Endothelial cell of umbilical vein (primary cell): Measurements from ENCODE around the gene MEOX2. TPM values are rescaled to one million over a fixed set of nuclear protein-coding genes. Genes with fewer than 3 reads are reported as not detected.
A peak's percentile ranks its signal among the peaks of the same experiment; 100 is the strongest.

ENCODE experiments used
- BruUV-seq: library from RNA; stranded (reverse); fragments of 400-500 nt; replicated peaks from 2 replicates; lab custom pipeline; 2021; lab: Mats Ljungman, UMichigan
- CTCF ChIA-PET: fragments of 300-600, 350-600 bp; sonication (Branson Sonifier 250); formaldehyde crosslinking; loops from one replicate; lab custom pipeline; 2021; ENCODE audit warnings: antibody characterized with exemption, inconsistent platforms; lab: Charles Lee
- POLR2A ChIA-PET: fragments of 300-600, 350-600 bp; sonication (Branson Sonifier 250); formaldehyde crosslinking; loops from one replicate; lab custom pipeline; 2021; ENCODE audit warnings: antibody characterized with exemption, inconsistent platforms; lab: Charles Lee
- DNase-seq: peaks from one replicate; pipeline ENCODE4 v3.0.0-alpha.2; 2011; ENCODE audit warnings: low read depth, low spot score
- FAIRE-seq: peaks from 2 replicates; lab custom pipeline; 2011; peaks lifted over from hg19 to GRCh38; lab: Jason Lieb, UNC
- H2AFZ ChIP-seq: 2 replicates; pipeline ENCODE4 v1.6.0; 2012; ENCODE audit warnings: low read depth, low read length, control low read depth, inconsistent platforms
- H3K27ac ChIP-seq: 2 replicates; pipeline ENCODE4 v1.5.1; 2011; ENCODE audit warnings: low read depth, mild to moderate bottlenecking, control low read depth, low read length, moderate library complexity; ENCODE audit not compliant: insufficient read depth
- H3K27me3 ChIP-seq, 2 experiments: 2 replicates each; pipeline versions ENCODE4 v1.6.0 to v1.6.1; 2011; ENCODE audit warnings: low read length in 2 of 2, mixed read lengths in 1 of 2; ENCODE audit not compliant: control insufficient read depth in 2 of 2, insufficient read depth in 2 of 2
- H3K36me3 ChIP-seq, 2 experiments: 2 replicates in 1 of 2; 3 replicates in 1 of 2; pipeline ENCODE4 v1.5.1; 2011; ENCODE audit warnings: low read length in 2 of 2, mild to moderate bottlenecking in 1 of 2, moderate library complexity in 1 of 2; ENCODE audit not compliant: control insufficient read depth in 2 of 2, insufficient read depth in 2 of 2; ENCODE audit errors: extremely low read depth in 1 of 2
- H3K4me1 ChIP-seq: 3 replicates; pipeline ENCODE4 v1.5.1; 2011; ENCODE audit warnings: mild to moderate bottlenecking, low read length; ENCODE audit not compliant: control insufficient read depth, insufficient read depth; ENCODE audit errors: extremely low read depth
- H3K4me2 ChIP-seq: 2 replicates; pipeline ENCODE4 v1.6.1; 2011; ENCODE audit warnings: low read length, control low read depth, mixed read lengths; ENCODE audit not compliant: insufficient read depth
- H3K4me3 ChIP-seq, 3 experiments: fragments of 200-600 bp in 1 of 3; sonication (generic), shearing (Covaris generic) in 1 of 3; replicated peaks in 1 of 3; 2 replicates each; pipeline ENCODE4 v1.5.1; 2011 to 2016; ENCODE audit warnings: control low read depth in 3 of 3, low read length in 3 of 3, mild to moderate bottlenecking in 2 of 3, inconsistent platforms in 1 of 3, low read depth in 1 of 3, moderate library complexity in 1 of 3; ENCODE audit not compliant: insufficient read depth in 1 of 3
- H3K79me2 ChIP-seq: 2 replicates; pipeline ENCODE4 v1.6.0; 2012; ENCODE audit warnings: low read length, inconsistent platforms; ENCODE audit not compliant: control insufficient read depth, insufficient read depth
- H3K9ac ChIP-seq: replicated peaks from 2 replicates; pipeline ENCODE3; 2011; ENCODE audit warnings: low read length, control low read depth; ENCODE audit not compliant: insufficient read depth; ENCODE audit errors: extremely low read depth
- H3K9me1 ChIP-seq: replicated peaks from 3 replicates; pipeline ENCODE4 v1.6.0; 2011; ENCODE audit warnings: mild to moderate bottlenecking, low read length; ENCODE audit not compliant: control insufficient read depth, insufficient read depth; ENCODE audit errors: extremely low read depth
- H3K9me3 ChIP-seq: replicated peaks from 2 replicates; pipeline ENCODE4 v1.5.1; 2012; ENCODE audit warnings: low read length, inconsistent platforms; ENCODE audit not compliant: control insufficient read depth, insufficient read depth
- H4K20me1 ChIP-seq: replicated peaks from 2 replicates; pipeline ENCODE3; 2011; ENCODE audit warnings: mild to moderate bottlenecking, low read length; ENCODE audit not compliant: control insufficient read depth, insufficient read depth; ENCODE audit errors: extremely low read depth
- CTCF ChIP-seq, 2 donors: IDR thresholded peaks; 1 replicate in 1 of 2; 2 replicates in 1 of 2; pipeline ENCODE4 v1.5.1; 2011; ENCODE audit warnings: low read length in 2 of 2, mild to moderate bottlenecking in 2 of 2, moderate library complexity in 2 of 2, control low read depth in 1 of 2, inconsistent platforms in 1 of 2, low read depth in 1 of 2; ENCODE audit not compliant: insufficient read depth in 1 of 2; ENCODE audit errors: extremely low read depth in 1 of 2
- EZH2 ChIP-seq: IDR thresholded peaks from 2 replicates; pipeline ENCODE4 v1.6.1; 2012; ENCODE audit warnings: borderline replicate concordance, low read depth, mild to moderate bottlenecking, moderate library complexity, low read length, inconsistent platforms; ENCODE audit not compliant: severe bottlenecking
- FOS ChIP-seq: IDR thresholded peaks from 2 replicates; pipeline ENCODE4 v1.6.1; 2011; ENCODE audit warnings: mild to moderate bottlenecking, low read length, moderate library complexity, borderline replicate concordance; ENCODE audit not compliant: insufficient read depth
- GATA2 ChIP-seq: IDR thresholded peaks from 2 replicates; pipeline ENCODE4 v1.7.0; 2011; ENCODE audit warnings: low read depth, mild to moderate bottlenecking, moderate library complexity, mixed read lengths, low read length; ENCODE audit not compliant: insufficient read length, insufficient read depth
- JUN ChIP-seq: IDR thresholded peaks from 2 replicates; pipeline ENCODE4 v1.6.1; 2011; ENCODE audit warnings: borderline replicate concordance, low read depth; ENCODE audit not compliant: insufficient read length, insufficient read depth
- MAX ChIP-seq: IDR thresholded peaks from 2 replicates; pipeline ENCODE4 v1.6.1; 2011; ENCODE audit not compliant: insufficient read depth, insufficient read length
- MYC ChIP-seq: IDR thresholded peaks from one replicate; pipeline ENCODE4 v1.6.1; 2011; ENCODE audit warnings: mild to moderate bottlenecking, low read depth, low read length
- POLR2A ChIP-seq: IDR thresholded peaks from 2 replicates; pipeline ENCODE4 v1.6.1; 2012; ENCODE audit warnings: low read depth, mild to moderate bottlenecking, control low read depth, low read length
- POLR2AphosphoS5 ChIP-seq: IDR thresholded peaks from 2 replicates; pipeline ENCODE4 v1.6.1; 2012; ENCODE audit warnings: low read depth, mild to moderate bottlenecking, control low read depth, low read length, moderate library complexity; ENCODE audit not compliant: insufficient read depth
- dilution Hi-C: fragments of 300-500 bp; cut with MboI; formaldehyde crosslinking; loops from one replicate; pipeline ENCODE4 v1.15.0; 2019; ENCODE audit warnings: low sequenced_read_pairs; ENCODE audit not compliant: extremely low pct_ligation_motif_present
- intact Hi-C: fragments of 100-400 bp; cut with micrococcal nuclease; formaldehyde crosslinking; loops from one replicate; pipeline ENCODE4 v1.10.0; 2022
- polyA plus RNA-seq, 4 experiments: library from polyadenylated mRNA; depleted of rRNA in 3 of 4; stranded (reverse) in 3 of 4; unstranded in 1 of 4; fragments of >200 nt; gene quantifications; 2 replicates each; pipeline versions ENCODE4 v1.2.1 to v1.2.3, GENCODE V29; 2011 to 2012; ENCODE audit warnings: missing spikeins in 1 of 4
- total RNA-seq: library from RNA; stranded (reverse); gene quantifications from 2 replicates; pipeline ENCODE4 v1.2.3, GENCODE V29; 2021

MEOX2 gene
- total and polyA plus RNA-seq, 2 donors (not counting 3 experiments of a cell fraction or from before 2014, with no cell fraction given): 11.6 to 45.1 TPM

DNA sequence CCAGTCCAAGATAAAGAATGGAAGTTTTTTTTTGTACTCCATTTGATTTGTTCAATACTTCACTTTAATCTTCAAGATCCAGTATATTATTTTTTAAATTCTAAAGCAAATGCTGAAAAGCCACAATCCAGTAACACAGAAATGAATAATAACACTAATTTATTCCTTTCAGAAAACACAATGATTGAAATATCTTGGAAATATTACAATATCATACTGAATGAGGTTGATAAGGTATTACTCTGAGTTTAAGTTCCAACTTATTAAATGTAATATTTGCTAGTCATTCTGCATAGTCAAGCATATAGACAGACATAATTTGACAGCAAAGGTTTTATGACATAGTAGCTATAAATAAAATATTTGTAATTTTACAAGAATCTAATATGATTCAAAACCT, 4.4 kb downstream of the MEOX2 start:
- Histone ChIP-seq H3K4me1 (peaks cover 7% of the 10 kb centered on the region), H3K79me2 (peaks cover 80% of the 10 kb centered on the region), H3K4me3 (peak overlapping the region in 2 of 3 experiments; percentile 80 to 95), H3K9me3 (no peaks in the 10 kb centered on the region), H3K9me1 (peaks cover 2% of the 10 kb centered on the region), H3K4me2 (peak overlapping the region; percentile 98), H3K9ac (peak overlapping the region; percentile 91), H3K36me3 (no peaks in the 10 kb centered on the region), H3K27ac (peak overlapping the region; percentile 70), H4K20me1 (no peaks in the 10 kb centered on the region), H2AFZ (no peak overlapping the region), H3K27me3 (no peaks in the 10 kb centered on the region)
- intact Hi-C loops: loop anchor here (10.0 kb wide), 3 partner anchors 743 to 1697 kb away; partner anchors contain the start of genes CRPPA and ETV1
- FAIRE-seq (no peak), DNase-seq (no peak)
- TF ChIP-seq CTCF (IDR thresholded peaks at IDR 0.05; ENCODE audit: extremely low read depth in 1 of 2, insufficient read depth in 1 of 2, low read depth in 1 of 2, low read length in 2 of 2) (no peak), FOS (no peak), POLR2AphosphoS5 (no peak)
- CTCF ChIA-PET: interaction anchor here (0.7 to 9.5 kb wide), 2 partner anchors 38 to 416 kb away, joined by 4 to 107 read pairs; no protein-coding TSS in a partner anchor
- no TSS peak for BruUV-seq
- dilution Hi-C loops: no loop called here
- POLR2A ChIA-PET: no interaction called here

DNA sequence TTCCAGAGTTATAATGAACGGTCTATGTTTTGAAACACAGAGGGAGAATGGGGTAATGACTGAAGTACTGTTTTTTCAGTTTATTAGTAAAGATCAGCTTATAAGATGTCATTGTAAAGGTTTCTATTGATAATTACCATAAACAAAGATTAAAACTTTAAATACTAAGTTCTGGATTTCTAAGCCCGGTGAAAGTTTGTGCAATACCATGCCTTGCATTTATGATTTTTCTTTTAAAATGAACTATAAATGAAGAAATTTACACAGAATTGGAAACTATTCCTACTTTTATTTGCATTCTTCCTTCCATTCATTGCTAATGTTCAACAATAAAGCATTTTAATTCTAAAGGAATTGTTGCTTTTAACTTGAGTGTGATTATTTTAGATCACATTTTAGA, 4.9 kb downstream of the MEOX2 start:
- intact Hi-C loops (loop anchor here (10.0 kb wide), 3 partner anchors 743 to 1697 kb away; partner anchors contain the start of genes CRPPA and ETV1), dilution Hi-C loops (no loop called here)
- Histone ChIP-seq H3K27ac (peak overlapping the region; percentile 52), H3K27me3 (no peaks in the 10 kb centered on the region), H3K79me2 (peaks cover 83% of the 10 kb centered on the region), H3K4me2 (peak overlapping the region; percentile 98), H3K9me3 (no peaks in the 10 kb centered on the region), H3K4me1 (peaks cover 4% of the 10 kb centered on the region), H3K9ac (peak overlapping the region; percentile 91), H3K4me3 (peak overlapping the region in 2 of 3 experiments; percentile 80 to 95), H4K20me1 (no peaks in the 10 kb centered on the region), H3K36me3 (no peaks in the 10 kb centered on the region), H3K9me1 (peaks cover 2% of the 10 kb centered on the region), H2AFZ (no peak overlapping the region)
- TF ChIP-seq POLR2AphosphoS5 (no peak), CTCF (IDR thresholded peaks at IDR 0.05; ENCODE audit: extremely low read depth in 1 of 2, insufficient read depth in 1 of 2, low read depth in 1 of 2, low read length in 2 of 2) (no peak), MAX (no peak), GATA2 (no peak), FOS (no peak), POLR2A (no peak), JUN (no peak), MYC (no peak), EZH2 (no peak)
- ChIA-PET POLR2A (no interaction called here), CTCF (interaction anchor here (0.7 to 9.5 kb wide), 3 partner anchors 39 to 416 kb away, joined by 3 to 107 read pairs (median 4); no protein-coding TSS in a partner anchor)
- FAIRE-seq: no peak
- BruUV-seq: no TSS peak
- DNase-seq: peak; percentile 30
